Transverse colon (tissue), 4 donors: Measurements from ENCODE around the gene PFKFB3.

Experiments used
- CTCF ChIP-seq, 5 experiments: fragments of 200-600 bp in 3 of 5; fragments of 450-650 bp in 2 of 5; sonication (generic) in 3 of 5; IDR thresholded peaks; 1 replicate in 2 of 5; 2 replicates in 3 of 5; pipeline ENCODE4 v1.5.1; 2016 to 2017; ENCODE audit warnings: antibody characterized with exemption in 5 of 5, inconsistent platforms in 3 of 5, mild to moderate bottlenecking in 2 of 5, moderate library complexity in 1 of 5
- EP300 ChIP-seq: sonication (generic); formaldehyde crosslinking; IDR thresholded peaks from one replicate; pipeline ENCODE4 v1.6.1; 2017; ENCODE audit warnings: antibody characterized with exemption, low read depth
- POLR2AphosphoS5 ChIP-seq, 3 donors: sonication (generic); formaldehyde crosslinking; IDR thresholded peaks; one replicate each; pipeline ENCODE4 v1.6.1; 2016; ENCODE audit warnings: antibody characterized with exemption in 3 of 3

GRCh38 chr10:6215683-6216484 lies 13.2 kb downstream of the PFKFB3 start:
- TF ChIP-seq CTCF (IDR thresholded peaks at IDR 0.05) = no peak
- TF ChIP-seq EP300 = no peak
- no peak for TF ChIP-seq POLR2AphosphoS5 (IDR thresholded peaks at IDR 0.05)
